Measurements from ENCODE around the gene C2orf80.
"Not testable (repeated sequence)": the region's sequence is repeated elsewhere in the genome, so short reads cannot be mapped to it uniquely, and the experiment has no call there.

The C2orf80 gene

DNA sequence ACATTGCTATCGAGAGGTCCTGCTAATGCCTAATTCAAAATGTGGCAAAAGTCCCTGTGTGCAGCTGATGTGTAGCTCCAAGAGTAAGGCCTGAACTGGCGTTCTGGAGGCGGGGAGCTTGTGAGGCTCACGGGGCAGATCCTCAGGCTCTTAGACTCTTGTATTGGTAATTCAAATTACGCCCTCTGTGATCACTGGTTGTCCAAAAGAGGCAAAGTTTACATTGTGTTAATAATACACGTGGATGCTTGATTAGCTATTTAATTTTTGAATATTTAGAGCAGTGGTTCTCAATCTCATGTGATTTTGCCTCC lies 14.0 kb downstream of the C2orf80 start:
- no peak for DNase-seq

- peak; percentile 47 for DNase-seq
Measured at GRCh38 chr2:208175069-208175839, 14.6 kb downstream of the C2orf80 start.

- DNase-seq: no peak
Measured at GRCh38 chr2:208174144-208174543, 15.7 kb downstream of the C2orf80 start.

DNA sequence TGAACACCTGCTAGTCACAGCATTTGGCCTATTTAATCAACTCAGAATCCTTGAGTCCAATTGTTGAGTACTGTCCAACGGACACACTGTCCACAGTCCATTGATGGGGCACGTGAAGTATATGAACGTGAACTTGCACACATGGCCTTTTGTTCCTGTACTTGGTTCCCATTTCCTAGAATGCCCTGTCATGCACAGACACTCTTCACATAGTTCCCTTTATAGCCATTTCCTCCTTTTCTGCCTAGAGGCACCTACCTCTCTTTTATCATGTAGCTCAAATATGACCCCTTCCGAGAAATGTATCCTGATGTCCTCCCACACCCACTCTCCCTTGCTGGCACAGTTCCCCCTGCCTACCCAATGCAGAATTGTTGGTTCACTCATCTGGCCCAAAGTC lies 17.7 kb downstream of the C2orf80 start:
- DNase-seq: no peak

GRCh38 chr2:208164951-208165755 lies 24.7 kb downstream of the C2orf80 start:
- DNase-seq: no peak

DNA sequence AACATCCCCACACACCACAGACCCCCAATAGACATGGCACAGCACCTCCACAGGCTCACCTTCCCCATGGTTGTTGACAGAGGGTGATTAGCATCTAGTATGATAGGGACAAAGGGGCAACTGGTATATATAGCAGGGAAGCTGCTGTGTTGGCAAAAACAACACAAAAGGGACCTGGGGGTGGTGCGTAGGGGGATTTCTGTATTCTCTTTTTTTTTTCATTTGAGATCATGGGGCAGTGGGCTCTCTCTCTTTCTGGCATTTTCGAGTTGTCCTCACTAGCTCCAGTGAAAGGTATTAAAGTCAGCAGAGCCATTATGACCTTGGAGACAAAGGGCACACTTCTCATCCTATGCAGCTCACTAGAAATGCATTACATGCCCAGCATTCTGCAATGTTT lies 26.3 kb downstream of the C2orf80 start, which contains the start of gene CRYGA:
Gene CRYGA (minus strand): TSS at position 101 of the 400 bp plus-strand sequence. CDS start 33 bp downstream, at position 68.
- DNase-seq: no peak

- DNase-seq: no peak
Measured at GRCh38 chr2:208156439-208156838, 33.4 kb downstream of the C2orf80 start.

GRCh38 chr2:208153156-208153555 lies 36.7 kb downstream of the C2orf80 start:
- no peak for DNase-seq

DNA sequence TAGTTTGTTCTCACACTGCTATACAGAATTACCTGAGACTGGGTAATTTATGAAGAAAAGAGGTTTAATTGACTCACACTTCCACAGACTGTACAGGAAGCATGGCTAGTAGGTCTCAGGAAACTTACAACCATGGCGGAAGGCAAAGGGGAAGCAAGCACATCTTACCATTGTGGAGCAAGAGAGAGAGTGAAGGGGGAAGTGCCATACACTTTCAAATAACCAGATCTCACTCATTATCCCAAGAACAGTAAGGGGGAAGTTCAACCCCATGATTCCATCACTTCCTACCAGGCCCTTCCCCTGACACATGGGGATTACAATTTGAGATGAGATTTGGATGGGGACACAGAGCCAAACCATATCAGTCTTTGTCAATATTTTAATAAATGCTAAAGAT lies 38.9 kb downstream of the C2orf80 start:
- DNase-seq: no peak

- DNase-seq: no peak
Measured at GRCh38 chr2:208150094-208150493, 39.7 kb downstream of the C2orf80 start.

- no peak for DNase-seq
Measured at GRCh38 chr2:208148803-208149202, 41.0 kb downstream of the C2orf80 start.

- no peak for DNase-seq
Measured at GRCh38 chr2:208147759-208148158, 42.1 kb downstream of the C2orf80 start.

DNA sequence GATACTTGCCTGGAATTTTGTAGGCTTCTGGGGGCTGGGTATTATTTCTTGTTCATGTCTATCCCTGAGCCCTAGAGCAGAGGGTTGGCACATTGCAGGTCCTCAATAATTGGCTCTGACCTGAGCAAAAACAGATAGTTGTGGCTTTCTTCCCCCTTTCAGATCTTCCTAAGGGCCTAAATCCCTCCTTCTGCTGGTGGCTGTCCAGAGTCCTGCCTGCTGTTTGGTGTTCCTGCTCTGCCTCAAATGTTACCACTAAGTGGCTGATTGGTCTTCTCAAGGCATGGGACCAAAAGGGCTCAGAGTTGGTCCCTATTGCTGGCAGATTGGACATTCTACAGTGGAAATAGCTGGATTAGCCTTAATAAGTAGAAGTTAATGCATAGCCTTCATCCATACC lies 42.8 kb downstream of the C2orf80 start:
- no peak for DNase-seq

- no peak for DNase-seq
Measured at GRCh38 chr2:208146006-208146405, 43.8 kb downstream of the C2orf80 start, which contains the start of gene CRYGB. CRYGB (minus strand) TSS chr2:208146158; CDS start chr2:208146120, 38 bp downstream.

DNA sequence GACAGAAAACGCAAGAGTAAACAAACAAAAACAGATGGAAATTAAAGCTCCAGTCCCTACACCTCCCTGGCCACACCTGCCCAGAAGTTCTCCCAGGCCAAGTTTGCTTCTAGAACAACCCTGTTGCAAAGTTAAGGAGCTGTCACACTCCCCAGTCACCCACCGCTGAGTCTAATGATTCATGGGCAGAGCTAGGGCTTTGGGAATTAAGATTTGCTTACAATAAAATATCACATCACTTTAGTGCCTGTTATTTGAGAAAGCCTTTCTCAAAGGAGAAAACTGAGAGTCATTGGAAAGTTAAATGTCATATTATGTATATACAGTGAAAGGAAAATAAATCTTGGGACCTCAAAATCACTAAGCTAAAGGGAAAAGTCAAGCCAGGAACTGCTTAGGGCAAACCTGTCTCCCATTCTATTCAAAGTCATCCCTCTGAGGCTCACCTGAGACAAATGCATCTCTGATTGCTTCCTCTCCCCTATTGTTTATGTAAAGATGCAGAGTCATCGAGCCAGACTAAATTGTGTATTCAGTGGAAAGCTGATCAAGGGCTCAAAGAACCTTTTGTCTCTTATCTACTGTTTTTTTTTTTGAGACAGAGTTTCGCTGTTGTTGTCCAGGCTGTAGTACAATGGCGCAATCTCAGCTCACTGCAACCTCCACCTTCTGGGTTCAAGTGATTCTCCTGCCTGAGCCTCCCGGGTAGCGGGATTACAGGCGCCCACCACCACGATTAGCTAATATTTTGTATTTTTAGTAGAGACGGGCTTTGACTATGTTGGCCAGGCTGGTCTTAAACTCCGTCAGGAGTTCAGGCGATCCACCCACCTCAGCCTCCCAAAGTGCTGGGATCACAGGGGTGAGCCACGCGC lies 46.7 kb downstream of the C2orf80 start:
- DNase-seq: peak; percentile 65

- peak; percentile 87 for DNase-seq
Measured at GRCh38 chr2:208142240-208142924, 47.4 kb downstream of the C2orf80 start.

- no peak for DNase-seq
Measured at GRCh38 chr2:208139447-208139846, 50.4 kb downstream of the C2orf80 start.

- not testable (repeated sequence) for DNase-seq
Measured at GRCh38 chr2:208138334-208138733, 51.5 kb downstream of the C2orf80 start.

- no peak for DNase-seq
Measured at GRCh38 chr2:208136716-208137094, 53.1 kb downstream of the C2orf80 start.

GRCh38 chr2:208135794-208136715 lies 53.8 kb downstream of the C2orf80 start:
- no peak for DNase-seq

GRCh38 chr2:208134928-208135586 lies 54.8 kb downstream of the C2orf80 start:
- DNase-seq: no peak

All from DMS153 (cell line).